Fibroblast of skin of back (primary cell): ENCODE data around the gene SLC8B1.

Source experiments
- DNase-seq: peaks from one replicate; pipeline ENCODE4 v3.0.0-alpha.2; 2013

Gene SLC8B1

DNA sequence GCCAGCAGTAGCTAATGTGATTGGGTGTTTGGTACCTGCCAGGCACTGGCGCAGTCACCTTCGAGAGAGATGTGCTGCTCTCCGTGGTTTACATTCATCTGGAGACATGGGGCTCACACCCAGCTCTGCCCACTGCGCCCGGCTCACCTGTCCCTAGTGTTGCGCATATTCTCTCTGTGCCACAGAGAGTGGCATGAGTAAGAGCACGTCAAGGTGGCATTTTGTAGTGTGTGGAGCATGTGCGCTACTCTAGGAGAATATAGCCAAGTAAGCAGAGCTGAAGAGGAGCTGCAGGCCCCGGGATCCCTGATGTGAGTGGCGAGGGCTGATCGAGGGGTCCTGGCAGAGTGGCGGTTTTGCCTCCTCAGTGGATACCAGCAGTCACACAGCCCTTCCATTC is 66.8 kb downstream of the SLC8B1 start:
- no peak for DNase-seq

- no peak for DNase-seq
Observed at GRCh38 chr12:113267621-113268020, 67.3 kb downstream of the SLC8B1 start.

GRCh38 chr12:113266106-113266895 is 68.6 kb downstream of the SLC8B1 start:
- no peak for DNase-seq

GRCh38 chr12:113263431-113263963 is 71.4 kb downstream of the SLC8B1 start:
- DNase-seq, result no peak

DNA sequence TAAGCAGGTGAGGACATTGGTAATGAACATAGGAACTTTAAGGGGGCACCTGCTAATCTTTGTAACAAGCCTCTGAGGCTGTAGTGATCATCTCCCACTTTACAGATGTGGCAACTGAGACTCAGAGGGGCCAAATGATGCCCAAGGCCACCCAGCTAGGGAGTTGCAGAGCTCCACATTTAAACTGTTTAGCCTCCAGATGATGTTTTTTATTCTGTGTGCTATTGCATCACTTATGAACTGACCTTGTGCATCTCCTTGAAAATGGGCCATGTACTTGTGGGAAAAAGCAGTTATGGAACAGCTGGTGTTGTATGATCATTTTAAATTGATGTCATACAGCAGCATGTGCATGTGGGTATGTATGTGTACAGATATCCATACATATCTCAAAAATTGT is 72.2 kb downstream of the SLC8B1 start:
- DNase-seq, result no peak

- DNase-seq, result no peak
Observed at GRCh38 chr12:113261847-113262470, 73.0 kb downstream of the SLC8B1 start.

- no peak for DNase-seq
Observed at GRCh38 chr12:113260636-113261300, 74.1 kb downstream of the SLC8B1 start.

DNA sequence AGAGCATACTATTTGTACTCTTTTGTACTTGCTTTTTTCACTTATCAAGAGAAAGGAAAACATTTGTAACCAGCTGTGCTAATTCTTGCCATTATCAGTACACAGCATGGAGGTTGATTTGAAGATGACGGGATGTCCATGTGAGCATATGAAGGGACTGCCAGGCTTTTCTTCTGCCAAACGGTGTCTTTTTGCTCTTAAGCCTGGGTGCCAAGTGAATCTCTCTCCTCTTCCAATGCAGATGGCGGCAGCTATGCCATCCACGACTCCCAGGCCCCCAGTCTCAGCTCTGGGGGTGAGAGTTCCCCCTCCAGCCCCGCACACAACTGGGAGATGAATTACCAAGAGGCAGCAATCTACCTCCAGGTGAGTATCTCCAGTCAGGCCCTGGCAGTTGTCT is 74.8 kb downstream of the SLC8B1 start:
- no peak for DNase-seq

GRCh38 chr12:113257564-113257963 is 77.3 kb downstream of the SLC8B1 start:
- DNase-seq, result no peak

GRCh38 chr12:113254298-113254697 is 80.6 kb downstream of the SLC8B1 start:
- DNase-seq, result no peak

GRCh38 chr12:113253532-113254285 is 81.2 kb downstream of the SLC8B1 start:
- no peak for DNase-seq

- no peak for DNase-seq
Observed at GRCh38 chr12:113252494-113252893, 82.4 kb downstream of the SLC8B1 start.

- DNase-seq, result no peak
Observed at GRCh38 chr12:113251404-113252070, 83.4 kb downstream of the SLC8B1 start.

DNA sequence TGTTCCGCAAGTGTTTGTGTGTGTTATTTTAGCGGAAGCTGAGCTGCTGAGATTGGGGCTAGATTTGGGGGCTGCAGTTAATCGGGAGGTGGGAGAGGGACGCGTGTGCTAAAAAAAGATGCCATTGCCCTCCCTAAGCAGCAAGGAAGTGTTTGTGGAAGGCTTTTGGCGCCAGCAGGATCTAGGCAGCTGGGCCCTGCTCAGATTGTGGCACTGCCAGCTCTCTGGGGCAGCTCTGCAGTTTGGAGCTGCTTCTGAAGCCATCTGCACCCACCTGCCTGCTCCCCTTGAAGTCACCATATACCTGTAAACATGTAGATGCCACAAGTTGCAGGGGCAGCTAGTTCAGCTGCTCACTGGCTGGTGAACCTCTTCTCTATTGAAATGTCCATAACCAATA is 84.9 kb downstream of the SLC8B1 start:
- no peak for DNase-seq

DNA sequence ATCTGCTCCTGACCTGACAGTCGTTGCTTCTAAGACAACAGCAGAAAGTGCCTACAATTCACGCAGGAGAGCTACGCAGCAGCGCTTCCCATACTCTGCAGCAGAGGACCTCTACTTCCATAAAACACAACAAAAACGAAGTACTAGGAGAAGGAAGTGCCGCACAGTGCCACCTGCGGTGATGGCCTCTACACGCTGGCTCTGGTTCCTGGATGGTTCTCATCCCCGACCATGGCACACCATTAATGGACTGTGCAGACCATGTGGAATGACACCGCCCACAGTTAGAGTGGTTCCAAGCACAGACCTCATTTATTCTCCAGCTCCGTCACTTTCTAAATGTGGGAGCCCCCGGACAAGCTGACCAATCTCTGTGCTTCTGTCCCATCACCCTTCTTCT is 85.4 kb downstream of the SLC8B1 start:
- DNase-seq, result no peak

DNA sequence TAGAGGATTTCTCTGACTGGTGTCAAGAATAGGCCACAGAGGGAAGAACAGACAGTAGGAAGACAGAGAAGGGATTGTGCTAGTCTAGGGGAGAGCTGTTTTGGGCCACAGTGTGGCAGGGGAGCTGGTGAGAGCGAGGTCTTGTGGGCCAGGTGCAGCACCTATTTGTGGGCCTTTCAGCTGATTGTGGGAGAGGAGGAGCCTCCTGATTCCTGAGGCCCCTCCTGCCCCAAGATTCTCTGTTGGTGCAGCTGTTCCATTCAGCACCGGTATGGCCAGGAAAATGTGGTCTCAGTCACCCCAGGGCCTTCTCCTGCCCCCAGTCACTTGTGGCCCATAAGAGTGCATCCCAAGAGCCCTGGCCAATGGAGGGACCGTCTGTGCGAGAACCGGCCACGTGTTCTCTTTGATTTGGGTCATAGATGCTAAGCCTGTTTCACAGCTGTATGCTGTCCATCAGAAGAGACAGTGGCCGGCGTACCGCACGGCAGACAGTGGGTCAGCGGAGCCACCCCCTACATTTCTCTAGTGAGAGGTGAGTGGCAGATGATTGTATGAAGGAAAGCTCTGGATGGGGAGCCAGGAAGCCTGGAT is 86.0 kb downstream of the SLC8B1 start:
- no peak for DNase-seq
